GM19467 (cell line): ENCODE data around the gene FAM20C.

ENCODE experiments used
- ATAC-seq: cut with Tn5 transposase; IDR thresholded peaks from one replicate; pipeline ENCODE4 v1.9.1; 2021; ENCODE audit warnings: mild to moderate bottlenecking, moderate library complexity; ENCODE audit not compliant: unreplicated experiment

FAM20C gene

DNA sequence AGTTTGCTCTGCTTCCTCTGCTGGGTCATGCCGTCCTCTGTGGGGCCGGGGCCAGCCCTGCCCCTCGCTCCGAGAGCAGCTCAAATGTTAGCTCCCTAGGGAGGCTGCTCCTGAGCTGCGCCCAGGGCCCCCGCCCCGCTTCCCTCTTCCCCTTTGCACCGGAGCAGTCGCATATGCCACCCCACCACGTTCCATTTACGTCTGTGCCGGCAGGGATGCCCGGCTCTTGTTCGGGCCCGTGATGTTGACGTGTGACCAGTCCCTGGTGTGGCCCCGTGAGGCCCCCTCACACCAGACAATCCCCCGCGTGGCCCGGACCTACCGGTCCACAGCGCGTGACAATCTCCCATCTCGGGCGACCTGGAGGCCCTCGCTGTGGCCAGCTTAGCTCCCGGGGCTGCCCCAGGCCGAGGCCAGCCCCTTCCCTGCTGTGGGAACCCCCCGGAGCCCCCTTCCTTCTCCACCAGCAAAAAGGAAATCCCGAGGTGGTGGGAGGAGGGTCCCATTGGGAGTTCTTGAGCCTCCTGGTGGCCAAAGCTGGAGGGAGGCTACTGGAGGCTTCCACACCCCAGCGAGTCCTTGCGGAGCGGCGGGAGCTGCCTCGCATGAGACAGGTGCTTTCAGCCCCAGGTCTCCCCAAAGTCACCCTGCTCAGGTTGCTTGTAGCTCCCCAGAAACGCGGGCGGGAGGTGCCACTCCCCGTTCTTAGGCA lies 15.2 kb downstream of the FAM20C start:
- ATAC-seq, result no peak

DNA sequence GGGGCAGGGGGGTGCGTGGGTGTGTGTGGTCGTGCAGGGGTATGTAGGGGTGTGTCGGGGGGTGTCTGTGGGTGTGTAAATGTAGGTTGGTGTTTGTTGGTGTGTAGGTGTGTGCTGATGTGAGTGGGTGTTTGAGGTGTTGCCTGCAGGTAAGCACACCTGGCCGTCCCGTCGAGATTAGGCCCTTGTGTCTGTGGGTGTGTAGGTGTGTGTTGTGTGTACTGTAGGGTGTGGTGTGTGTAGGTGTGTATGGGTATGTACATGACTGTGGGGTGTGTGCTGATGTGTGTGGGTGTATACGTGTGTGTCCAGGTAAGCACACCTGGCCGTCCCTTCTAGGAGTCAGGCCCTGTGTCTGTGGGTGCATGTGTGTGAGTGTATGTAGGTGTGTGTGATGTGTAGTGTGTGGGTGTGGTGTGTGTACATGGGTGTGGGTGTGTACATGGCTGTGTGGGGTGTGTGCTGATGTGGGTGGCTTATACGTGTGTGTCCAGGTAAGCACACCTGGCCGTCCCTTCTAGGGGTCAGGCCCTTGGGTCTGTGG lies 15.8 kb downstream of the FAM20C start:
- ATAC-seq, result no peak

DNA sequence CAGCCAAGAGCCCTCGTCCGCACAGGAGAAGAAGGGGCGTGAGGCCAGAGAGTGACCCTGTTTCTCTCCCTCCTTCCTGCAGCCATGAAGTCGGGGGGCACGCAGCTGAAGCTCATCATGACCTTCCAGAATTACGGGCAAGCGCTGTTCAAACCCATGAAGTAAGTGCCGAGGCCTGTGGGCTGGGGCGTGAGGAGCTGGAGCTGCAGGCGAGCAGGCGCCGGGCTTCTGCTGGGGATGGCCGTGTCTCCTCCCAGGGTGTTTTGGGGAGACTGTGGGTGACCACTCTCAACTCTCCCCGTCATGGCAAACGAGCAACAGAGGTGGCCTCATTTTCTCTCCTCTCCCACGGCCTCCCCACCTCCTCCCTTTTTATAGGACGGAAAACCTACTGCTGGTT lies 16.4 kb downstream of the FAM20C start:
- ATAC-seq, result no peak

DNA sequence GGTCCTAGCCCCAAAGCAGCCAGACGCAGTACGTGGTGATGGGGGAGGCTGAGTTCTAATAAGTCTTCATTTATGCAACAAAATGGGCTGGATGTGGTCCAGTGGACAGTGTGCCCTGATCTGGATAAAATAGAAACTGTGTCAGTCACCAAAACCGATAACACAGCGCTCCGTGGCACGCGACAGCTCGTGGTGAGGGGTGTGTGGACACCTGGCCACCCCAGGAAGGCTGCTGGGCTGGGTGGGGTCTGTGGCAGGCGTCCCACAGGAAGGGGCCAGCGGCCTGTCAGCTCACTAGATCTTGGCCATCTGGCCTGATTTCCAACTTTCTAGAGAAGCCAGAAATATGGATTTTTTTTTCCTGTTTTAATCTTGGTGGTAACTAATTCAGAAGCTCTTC lies 17.0 kb downstream of the FAM20C start:
- no peak for ATAC-seq

DNA sequence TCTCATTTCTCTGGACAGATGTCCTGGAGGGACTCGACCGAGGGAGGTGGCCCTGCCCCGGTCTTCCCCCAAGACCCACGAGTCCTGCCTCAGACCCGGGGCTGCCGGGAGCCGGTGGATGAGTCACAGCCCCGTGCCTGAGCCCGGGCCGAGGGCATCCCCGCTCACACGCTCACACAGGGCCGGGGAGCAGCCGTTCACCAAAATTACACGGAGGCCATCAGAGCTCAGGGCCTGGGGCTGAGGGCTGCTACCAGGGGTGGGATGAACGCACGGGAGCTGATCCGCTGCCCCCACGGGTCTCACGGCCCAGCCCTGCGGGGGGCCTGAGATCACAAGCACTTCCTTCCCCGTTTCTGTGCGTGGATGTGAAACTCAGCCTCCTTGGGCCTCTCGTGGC lies 17.5 kb downstream of the FAM20C start:
- no peak for ATAC-seq

DNA sequence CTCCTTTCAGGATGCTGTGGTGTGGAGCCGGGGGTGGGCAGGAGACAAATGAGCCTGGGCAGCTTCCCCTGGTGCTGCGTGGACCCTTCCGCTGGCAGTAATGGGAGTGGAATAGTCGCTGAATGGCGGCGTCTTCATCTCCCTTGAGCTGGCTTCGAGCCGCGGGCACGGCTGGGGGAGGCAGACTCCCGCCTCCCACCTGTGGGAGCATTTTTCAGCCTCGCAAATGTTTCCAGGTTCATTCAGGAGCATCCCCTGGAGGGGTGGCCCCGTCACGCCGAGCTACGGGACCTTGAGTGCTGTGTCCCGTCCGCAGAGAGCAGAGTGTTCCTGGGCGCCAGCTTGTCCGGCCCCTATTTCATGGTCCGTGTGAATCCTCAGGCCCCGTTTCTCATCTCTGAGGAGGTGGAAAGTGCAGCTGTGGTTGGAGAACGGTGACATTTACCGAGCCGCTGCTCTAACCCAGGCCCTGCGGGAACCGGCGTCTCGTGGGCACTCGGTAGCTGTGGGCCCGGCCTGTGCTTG lies 18.1 kb downstream of the FAM20C start:
- no peak for ATAC-seq

DNA sequence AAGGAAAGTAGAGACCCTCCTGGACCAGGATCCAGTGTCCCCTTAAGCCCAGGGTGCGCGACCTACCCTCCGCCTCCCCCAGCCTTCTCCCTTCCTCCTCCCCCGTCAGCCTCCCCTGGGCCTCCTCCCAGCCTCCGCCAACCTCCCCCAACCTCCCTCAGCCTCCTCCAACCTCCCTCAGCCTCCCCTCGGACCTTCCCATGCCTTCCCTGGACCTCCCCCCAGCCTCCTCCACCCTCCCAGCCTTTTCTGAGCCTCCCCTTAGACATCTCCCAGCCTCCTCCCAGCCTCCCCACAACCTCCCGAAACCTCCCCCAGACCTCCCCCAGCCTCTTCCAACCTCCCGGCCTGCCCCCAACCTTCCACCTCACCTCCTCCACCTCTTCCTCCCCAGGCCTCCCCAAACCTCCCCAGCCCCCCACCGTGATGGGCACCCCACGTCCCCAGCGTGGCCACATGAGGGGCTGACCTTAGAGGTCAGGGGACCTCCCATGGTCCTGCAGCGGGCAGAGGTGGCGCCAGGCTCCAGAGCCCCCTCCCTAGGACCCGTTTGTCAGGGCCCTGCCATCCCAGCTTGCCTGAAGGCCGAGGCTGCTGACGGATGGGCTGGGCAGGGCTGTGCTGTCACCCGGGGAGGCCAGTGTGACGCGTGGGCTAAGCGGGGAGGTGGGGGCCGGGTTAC lies 18.8 kb downstream of the FAM20C start:
- no peak for ATAC-seq

DNA sequence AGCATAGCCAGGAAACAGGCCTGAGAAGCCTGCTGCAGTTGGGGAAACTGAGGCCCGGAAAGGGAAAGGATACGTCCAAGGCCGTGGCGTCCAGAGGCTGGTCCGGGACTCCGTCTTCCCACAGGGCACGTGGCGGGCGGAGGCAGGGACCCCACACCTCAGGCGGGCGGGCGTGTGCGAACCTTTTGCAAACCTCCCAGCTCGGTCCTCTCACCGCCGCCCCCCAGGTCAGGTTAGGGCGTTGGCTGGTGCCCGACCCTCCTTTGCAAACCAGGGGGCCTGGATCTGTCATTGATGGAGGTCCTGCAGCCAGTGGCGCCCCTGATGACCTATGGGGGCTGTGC lies 19.3 kb downstream of the FAM20C start:
- ATAC-seq, result no peak

DNA sequence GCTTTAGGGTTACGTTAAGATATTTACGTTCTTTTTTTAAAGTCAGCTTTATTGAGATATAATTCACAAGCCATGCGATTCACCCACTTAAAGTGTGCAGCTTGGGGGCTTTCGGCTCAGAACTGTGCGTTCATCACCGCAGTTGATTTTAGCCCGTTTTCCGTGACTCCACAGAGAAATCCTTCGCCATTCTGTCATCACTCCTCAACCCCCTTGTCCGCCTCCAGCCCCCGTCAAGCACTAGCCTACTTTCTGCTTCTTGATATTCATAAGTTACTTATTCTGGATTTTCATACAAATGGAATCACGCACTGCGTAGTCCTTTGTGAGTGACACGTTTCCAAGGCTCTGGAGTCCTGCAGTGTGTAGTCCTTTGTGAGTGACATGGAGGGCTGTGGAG lies 20.4 kb downstream of the FAM20C start:
- no peak for ATAC-seq

DNA sequence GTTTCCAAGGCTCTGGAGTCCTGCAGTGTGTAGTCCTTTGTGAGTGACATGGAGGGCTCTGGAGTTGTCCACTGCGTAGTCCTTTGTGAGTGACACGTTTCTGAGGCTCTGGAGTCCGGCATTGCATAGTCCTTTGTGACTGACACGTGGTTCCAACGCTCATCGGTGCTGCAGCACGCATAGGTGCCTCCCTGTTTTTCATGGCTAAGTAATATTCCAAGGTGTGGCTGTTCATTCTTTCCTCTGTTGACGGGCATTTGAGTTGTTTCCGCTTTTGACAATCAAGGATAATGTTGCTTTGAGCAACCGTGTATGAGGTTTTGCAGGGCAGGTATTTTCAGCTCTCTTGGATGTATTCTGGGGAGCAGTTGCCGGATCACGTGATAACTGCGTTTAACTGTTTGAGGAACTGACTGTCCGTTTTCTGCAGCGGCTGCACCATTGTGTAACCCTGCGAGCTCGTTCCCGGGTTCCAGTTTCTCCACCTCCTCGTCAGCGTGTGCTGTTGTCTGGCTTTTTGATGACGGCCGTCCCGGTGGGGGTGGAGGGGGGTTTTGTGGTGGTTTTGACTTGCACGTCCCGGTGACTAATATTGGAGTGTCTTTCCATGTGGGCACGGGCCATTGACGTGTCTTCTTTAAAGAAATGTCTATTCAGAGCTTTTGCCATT lies 21.1 kb downstream of the FAM20C start:
- no peak for ATAC-seq

DNA sequence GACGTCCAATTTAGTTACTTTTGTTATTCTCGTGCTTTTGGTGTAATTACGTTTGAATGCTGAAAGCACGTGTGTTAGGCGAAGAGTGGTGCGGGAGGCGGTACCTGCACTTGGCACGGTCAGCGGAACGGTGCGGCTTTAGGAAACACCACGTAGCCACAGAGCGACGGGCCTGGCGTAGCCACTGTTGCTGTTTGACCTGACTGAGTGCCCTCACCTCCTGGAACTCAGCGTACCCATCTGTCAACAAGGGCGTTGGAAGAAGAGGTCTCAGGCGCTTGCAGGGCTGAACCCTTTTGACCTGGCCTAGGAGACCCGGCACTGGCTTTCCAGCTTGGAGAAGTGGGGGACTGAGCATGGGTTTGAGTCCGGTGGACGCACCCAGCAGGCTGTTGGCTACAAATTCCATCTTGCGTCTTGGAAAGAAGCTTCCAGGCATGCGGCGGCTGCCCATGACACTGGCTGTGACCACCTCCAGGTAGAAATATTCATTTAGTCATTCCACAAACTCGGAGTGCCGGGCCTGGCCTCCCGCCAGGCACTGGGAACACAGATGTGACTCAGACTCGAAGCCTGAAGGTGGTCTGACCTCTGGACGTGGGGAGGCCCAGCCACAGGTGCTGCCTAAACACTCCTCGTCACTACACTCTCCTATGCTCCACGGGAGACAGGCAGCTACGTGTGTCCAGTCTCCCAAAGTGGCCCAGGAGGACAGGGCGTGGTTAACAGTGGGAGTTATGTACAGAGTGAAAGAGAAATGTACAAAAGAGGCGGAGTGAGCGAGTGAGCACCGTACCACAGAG lies 22.2 kb downstream of the FAM20C start:
- ATAC-seq, result no peak

DNA sequence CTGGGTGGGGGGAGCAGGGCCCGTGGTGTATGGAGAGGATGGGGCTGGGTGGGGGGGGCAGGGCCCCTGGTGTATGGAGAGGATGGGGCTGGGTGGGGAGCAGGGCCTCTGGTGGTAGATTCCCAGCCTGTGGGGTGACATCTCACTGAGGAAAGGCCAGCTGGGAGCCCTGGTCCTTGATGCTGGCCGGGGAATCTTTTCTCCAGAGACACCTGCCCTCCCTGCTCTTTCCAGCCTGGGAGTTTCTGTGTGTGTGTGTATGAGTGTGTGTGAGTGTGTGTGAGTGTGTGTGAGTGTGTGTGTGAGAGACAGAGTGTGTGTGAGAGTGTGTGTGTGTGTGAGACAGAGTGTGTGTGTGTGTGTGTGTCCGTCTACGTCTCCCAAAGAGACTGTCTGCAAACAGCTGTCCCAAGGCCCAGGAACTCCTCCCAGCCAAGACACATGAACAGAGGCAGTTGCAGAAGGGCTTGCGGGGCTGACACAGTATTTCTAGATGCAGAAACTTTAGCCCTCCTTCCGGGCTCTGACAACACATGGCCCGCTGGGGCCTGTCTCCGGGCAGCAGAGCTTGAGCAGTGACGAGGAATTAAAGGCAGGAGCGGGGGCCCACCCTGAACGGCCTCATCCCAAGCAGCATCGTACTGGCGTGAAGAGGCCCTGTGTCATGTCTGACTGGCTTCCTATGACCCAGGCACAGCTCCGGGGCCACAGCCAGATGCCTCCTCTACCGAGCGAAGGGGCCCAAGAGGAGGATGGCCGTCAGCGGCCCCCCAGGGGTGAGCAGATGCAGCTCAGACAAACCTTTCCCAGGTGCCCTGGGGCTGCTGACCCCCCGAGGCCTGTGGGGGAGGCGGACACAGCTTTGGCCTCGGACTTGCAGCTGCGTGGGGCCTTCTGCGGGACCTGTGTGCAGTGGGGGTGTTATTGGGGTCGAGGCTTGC lies 24.3 kb downstream of the FAM20C start:
- ATAC-seq, result no peak

DNA sequence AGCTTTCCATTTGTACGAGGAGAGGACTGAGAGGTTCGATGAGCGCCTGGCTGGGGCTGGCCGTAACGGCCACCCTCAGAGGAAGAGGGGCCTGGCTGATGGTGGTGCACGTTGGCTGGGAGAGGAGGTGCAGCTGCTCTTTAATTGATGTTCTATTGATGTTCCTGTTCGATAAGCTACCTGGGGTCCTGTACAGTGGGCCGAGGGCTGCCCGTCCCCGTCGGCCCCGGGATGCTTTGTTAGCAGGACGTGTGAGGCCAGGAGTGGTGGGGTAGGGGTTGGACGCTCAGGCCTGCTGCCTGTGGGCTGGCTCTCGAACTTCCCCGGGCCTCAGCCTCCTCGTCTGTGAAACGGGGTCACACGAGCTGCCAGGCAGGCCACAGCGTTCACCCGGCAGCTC lies 25.4 kb downstream of the FAM20C start:
- ATAC-seq, result no peak

DNA sequence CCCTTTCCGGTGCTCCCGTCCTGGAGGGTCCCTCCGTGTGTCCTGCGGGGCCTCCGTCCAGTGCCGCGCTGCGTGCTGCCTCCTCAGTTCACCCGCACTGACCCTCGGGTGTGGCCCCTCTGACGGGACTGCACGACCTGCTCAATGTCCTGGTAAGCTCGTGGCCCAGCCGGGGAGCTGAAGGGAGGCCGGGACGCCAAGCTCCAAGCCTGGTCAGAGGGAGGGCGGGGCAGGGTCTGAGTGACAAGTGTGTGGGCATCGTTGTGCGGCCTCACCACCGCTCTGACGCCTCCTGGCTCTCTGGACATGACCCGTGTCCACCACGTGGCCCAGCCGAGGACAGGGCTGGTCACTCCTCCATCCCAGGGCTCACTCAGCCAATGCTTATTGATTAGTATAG lies 25.9 kb downstream of the FAM20C start:
- no peak for ATAC-seq

DNA sequence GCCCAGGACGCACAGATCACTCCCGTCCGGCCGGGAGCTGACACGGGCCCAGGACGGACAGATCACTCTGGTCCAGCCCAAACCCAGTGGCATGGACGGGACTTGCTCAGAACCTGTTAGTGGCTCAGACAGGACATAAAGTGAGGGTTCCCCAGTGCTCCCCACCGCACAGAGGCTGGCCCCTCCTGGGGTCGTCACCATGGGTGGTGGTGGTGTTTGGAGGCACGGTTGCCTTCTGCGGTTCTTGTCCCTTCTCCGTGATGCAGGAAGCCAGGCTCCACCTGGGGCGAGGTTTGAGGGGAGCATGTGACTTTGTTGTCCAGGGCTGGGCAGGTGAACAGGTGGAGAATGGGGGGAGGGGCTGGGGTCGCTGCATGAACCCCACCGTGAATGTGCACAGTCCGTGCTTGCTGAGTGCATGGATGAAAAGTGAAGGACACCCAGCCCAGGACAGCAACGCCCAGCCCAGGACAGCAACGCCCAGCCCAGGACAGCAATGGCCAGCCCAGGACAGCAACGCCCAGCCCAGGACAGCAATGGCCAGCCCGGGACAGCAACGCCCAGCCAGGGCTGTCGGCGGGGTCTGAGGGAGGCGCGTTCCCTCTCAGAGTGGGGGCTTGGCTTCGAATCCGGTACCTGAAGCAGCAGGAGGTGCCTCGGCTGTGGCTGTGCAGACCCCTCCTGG lies 26.7 kb downstream of the FAM20C start:
- ATAC-seq, result no peak

DNA sequence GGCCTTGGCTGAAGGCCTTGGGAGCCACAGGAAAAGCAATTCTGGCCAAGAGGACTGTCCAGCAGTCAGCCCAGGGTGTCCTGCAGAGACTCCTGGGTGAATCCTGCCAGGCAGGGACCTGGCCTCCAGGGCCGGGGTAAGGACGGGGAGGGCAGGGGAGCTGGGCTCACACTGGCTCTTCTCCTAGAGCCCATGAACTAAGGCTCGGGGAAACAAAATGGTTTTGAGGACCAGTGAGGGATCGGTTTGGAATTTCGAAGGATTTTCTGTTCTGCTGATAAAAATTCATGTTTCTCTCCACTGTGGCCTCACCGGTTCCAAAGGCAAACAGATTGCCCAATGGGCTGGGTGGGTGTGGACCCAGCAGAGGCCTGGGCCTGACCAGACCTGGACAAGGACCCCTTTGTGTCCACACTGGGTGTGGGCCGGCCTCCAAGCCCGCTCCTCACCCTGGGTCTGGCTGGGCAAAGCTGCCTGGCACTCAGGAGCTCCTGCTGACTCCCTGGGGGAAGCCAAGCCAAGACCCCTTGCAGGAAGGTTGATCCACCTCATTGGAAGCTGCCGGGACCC lies 27.3 kb downstream of the FAM20C start:
- ATAC-seq, result no peak

DNA sequence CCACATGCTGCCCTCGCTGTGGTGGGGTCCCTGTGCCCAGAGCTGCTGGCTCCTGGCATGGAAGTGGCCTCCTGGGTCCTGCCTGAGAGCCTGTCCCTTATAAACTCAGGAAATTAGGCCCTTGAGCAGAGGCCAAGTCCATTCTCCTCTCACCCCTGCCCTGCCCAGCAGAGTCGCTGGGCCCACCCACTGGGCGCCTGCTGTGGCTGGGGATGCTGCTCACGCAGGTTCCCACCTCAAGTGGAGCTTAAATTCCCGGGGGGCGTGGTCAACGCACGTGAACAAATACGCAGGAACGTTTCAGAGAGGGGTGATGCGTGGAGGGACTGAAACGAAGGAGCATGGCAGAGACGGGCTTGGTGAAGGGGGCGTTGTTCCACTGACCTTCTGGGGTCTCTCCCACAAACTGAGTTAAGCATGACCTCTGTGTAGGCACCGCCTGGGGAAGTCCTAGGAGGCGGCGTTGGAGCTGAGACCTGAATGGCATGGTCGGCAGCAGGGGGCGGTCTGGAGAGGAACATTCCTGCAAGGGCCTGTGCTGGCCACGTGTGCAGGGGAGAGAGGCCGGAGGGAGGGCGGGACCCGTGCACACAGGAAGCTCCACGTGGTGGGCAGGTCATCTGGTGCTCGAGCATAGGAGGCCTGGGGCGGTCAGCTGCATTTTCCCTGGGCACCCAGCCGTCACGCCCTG lies 27.9 kb downstream of the FAM20C start:
- ATAC-seq, result no peak

DNA sequence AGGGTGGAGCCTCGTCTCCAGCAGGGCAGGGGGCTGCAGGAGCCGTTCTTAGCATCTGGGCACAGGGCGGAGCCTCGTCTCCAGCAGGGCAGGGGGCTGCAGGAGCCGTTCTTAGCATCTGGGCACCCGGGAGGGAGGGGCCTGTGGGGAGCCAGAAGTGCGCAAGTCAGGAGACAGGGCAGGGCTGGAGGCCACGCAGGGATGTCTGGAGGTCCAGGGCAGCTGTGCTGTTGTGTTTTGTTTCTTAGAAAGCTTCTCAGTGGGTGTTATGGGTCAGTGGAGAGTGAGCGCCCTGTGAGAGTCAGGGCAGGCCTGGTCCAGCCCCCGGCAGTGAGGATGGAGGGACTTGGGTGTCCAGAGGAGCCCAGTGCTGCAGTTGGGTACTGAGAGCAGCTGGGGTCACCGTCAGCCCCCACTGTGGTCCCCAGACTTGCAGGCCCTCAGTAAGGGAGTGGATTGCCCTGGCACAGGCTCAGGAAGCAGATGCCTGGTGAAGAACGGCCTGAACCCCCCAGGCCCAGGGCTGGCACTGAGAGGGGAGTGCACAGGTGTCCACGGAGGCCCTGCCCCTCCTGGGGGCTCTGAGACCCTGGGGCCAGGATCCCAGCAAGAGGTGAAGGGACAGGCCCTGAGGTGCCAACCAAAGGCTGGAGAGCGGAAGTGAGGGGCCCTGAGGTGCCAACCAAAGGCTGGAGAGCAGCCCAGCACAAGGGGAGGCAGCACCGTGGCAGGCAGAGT lies 29.8 kb downstream of the FAM20C start:
- no peak for ATAC-seq
